ENCODE data around the gene NOCT.
"Not testable (repeated sequence)": the region's sequence is repeated elsewhere in the genome, so short reads cannot be mapped to it uniquely, and the experiment has no call there.

Gene NOCT, protein sequence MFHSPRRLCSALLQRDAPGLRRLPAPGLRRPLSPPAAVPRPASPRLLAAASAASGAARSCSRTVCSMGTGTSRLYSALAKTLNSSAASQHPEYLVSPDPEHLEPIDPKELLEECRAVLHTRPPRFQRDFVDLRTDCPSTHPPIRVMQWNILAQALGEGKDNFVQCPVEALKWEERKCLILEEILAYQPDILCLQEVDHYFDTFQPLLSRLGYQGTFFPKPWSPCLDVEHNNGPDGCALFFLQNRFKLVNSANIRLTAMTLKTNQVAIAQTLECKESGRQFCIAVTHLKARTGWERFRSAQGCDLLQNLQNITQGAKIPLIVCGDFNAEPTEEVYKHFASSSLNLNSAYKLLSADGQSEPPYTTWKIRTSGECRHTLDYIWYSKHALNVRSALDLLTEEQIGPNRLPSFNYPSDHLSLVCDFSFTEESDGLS

DNA sequence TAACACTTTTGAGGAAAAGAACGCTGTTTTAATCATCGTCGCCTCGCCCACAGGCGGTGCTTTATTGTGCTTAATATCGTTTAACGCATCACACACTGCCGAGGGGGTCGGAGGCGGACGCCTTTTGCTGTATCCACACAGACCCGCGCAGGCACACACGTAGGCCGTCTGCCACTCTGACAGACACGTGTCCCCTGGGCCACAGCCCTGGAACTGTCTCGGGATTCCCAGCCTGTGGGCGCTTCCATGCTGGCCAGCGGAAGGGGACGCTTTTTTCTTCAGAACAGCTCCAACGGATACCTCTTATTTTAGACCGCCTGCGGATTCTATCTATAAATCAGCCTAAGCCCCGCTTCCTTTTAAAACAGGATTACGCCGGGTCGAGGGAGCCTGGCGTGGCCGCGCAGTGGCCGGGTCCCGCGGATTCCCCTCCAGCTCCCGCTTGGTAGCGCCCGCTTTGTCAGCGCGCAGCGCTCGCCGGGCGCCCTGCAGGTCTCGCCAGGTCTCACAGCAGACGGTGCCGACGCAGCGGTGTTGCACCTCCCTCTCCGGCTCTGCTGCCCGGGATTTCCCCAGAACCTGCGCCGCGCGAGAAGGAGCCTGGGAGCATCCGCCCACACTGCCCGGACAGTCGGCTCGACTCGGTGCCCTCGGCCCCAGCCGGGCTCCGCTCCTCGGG is at the start of gene NOCT:
Gene NOCT (plus strand): TSS at position 513 of the 679 bp plus-strand sequence. CDS start 201 bp downstream, outside the sequence.
- DNase-seq = peak; percentile 92 to 95

GRCh38 chr4:138967313-138967712 is 48.3 kb upstream of the NOCT start:
- peak; percentile 92 to 98 for DNase-seq

DNA sequence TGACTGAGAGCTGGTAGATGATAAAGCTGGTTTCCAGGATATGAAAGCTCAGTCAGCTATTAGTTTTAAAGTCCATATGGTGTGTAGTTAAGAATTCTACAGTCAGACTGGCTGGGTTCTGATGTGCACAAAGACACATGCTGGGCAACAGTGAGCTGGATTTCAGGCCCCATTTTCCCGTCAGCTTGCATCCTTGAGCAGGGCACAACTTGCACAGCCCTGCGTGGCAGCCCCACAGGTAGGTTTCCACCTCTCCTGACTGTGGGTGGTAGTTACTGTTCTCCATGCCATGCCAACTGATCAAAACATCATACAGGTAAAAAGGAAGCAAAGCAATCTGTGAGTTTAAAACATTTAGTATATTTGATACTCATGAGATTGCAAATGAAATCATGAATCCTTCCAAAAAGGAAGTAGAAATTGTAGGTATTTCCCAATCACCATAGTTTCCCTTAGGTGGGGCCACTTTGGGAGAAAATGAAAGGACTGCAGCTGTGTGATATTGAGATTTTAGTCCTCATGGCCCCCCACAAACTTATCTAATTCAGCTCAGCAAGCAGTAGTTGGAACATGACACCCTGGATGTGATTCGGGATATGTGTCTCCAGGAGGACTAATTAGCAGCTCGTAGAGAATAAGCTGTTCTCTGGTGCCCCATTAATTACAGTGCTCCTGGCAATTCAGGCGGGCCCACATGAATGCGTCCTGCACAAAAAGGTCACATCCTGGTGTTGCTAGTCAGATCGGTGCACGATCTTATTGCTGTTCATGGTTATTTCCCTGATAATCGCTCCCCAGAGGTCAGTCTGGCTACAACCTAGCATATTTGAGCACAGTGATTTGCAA is 42.4 kb upstream of the NOCT start:
- peak; percentile 31 to 58 for DNase-seq

GRCh38 chr4:138975225-138975624 is 40.4 kb upstream of the NOCT start:
- DNase-seq = no peak

DNA sequence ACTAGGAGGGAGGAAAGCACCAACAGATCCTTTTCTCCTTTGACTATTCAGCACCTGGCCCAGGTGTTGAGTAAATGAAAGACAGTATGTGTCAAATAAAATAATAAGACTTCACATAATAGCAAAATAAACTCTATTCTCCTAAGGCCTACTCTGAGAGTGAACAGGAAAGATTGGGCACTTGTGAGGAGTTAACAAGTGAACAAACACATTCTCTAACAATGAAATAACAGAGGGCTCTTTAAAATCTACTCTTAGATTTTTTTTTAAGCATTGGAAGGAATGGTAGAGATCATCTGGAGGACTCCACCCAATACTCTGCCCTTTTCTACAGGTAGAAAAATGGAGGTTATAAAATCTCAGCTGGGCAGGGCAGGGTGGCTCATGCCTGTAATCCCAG is 39.1 kb upstream of the NOCT start:
- DNase-seq = no peak

GRCh38 chr4:138977524-138977923 is 38.1 kb upstream of the NOCT start:
- peak; percentile 73 to 82 for DNase-seq

GRCh38 chr4:138978028-138978585 is 37.5 kb upstream of the NOCT start:
- DNase-seq = no peak

GRCh38 chr4:138978600-138978999 is 37.0 kb upstream of the NOCT start:
- no peak for DNase-seq

- DNase-seq = no peak
These were observed 35.8 kb upstream of the NOCT start for GRCh38 chr4:138979742-138980141.

DNA sequence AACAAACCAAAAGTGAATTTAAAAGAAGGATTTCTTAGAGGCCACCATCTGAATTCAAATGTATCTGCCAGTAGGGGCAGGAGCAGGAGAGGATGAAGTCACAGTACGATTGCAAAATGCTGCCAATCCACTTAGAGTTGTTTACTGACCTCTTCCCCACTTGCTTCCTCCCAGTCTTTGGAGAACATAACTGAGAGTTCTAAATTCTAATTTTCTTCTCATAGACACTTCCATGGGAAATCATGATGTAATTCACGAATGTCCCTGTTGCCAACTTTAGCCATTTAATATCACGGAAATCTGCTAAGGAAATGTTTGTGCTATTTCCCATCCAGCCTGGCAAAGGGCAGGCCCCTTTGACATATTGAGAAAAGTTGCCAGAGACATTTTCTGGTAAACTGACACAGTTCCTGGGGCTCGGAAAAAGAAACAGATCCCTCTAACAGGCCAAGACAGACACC is 33.6 kb upstream of the NOCT start:
- DNase-seq = peak; percentile 89

DNA sequence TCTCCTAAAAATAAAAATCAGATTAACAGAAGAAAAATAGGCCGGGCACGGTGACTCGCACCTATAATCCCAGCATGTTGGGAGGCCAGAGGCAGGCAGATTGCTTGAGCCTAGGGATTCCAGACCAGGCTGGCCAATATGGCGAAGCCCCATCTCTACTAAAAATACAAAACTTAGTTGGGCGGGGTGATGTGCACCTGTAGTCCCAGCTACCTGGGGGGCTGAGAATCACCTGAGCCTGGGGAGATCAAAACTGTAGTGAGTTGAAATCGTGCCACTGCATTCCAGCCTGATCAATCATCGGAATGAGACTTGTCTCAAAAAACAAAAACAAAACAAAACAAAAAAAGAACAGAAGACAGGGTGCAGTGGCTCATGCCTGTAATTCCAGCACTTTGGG is 32.8 kb upstream of the NOCT start:
- DNase-seq = no peak

GRCh38 chr4:138983690-138984089 is 31.9 kb upstream of the NOCT start:
- no peak for DNase-seq

- DNase-seq = no peak
These were observed 30.9 kb upstream of the NOCT start for GRCh38 chr4:138984647-138985046.

GRCh38 chr4:138992676-138993075 is 22.9 kb upstream of the NOCT start:
- DNase-seq = no peak

DNA sequence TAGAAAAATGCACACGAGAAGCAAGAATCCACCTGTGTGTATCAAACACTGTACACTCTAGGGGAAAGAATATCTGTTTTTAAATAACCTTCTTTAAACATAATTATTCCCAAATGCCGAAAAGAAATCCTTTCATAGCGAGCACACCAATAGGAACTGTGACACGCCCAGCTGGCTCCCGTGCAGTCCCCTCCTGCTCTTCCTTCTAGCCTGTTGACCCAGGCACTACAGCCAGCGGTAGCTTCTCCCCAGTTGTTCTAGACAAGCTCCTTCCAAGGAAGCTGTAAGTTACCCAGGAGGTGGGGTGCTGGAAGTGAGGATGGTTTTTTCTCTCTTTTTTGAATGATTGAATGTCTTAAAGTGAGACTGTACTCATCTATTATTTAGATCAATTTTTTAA is 19.5 kb upstream of the NOCT start:
- DNase-seq = no peak

GRCh38 chr4:138999666-139000065 is 15.9 kb upstream of the NOCT start:
- peak; percentile 5 to 43 for DNase-seq

DNA sequence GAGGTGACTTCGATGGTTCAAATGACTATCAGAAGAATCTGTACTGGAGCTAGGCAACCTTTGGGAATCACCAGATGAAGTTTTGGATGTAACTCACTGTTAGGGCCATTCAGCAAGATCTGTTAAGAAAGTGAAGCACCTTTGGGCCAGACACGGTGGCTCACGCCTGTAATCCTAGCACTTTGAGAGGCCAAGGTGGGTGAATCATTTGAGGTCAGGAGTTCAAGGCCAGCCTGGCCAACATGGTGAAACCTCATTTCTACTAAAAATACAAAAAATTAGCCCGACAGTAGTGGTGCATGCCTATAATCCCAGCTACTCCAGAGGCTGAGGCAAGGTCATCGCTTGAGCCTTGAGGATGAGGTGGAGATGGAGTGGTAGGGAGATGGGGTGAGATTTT is 15.4 kb upstream of the NOCT start:
- DNase-seq = not testable (repeated sequence)

- peak; percentile 21 to 49 for DNase-seq
These were observed 14.2 kb upstream of the NOCT start for GRCh38 chr4:139001430-139001829.

DNA sequence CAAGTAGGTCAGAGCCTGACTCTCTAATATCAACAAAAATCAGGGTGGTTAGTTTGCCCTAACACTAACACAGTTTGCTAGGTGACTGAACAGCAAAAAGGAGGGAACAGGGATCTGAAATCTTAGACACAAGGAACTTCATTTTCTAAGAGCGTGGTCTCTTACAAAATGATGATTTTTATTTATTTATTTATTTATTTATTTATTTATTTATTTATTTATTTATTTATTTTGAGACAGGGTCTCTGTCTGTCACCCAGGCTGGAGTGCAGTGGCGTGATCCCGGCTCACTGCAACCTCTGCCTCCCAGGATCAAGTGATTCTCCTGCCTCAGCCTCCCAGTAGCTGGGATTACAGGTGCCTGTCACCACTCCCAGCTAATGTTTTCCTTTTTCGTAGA is 11.9 kb upstream of the NOCT start:
- DNase-seq = not testable (repeated sequence)

DNA sequence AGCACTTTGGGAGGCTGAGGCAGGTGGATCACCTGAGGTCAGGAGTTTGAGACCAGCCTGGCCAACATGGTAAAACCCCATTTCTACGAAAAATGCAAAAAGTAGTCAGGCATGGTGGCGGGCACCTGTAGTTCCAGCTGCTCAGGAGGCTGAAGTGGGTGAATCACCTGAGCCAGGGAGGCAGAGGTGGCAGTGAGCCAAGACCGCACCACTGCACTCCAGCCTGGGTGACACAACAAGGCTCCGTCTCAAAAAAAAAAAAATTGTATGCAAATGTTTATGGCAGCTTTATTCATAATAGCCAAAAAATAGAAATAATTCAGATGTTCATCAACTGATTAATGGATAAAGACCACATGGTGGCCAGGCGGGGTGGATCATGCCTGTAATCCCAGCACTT is 9.8 kb upstream of the NOCT start:
- no peak for DNase-seq

DNA sequence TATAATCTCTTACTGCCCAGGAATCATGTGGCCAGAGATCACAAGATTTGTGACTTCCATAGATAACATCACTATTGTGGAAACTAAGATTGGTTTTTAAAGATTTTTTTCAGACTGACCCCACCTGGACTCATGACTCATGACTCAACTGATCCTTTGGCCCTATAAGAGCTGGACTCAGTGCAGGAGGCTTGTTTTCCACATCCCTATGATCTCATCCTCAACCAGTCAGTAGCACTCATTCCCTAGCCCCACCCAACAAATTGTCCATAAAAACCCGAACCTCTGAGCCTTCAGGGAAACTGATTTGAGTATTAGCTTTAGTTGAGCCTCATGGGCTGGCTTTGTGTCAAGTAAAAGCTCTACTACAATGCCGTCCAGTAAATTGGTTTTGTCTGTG is 7.9 kb upstream of the NOCT start:
- DNase-seq = peak in 1 of 2 donors; percentile 22

DNA sequence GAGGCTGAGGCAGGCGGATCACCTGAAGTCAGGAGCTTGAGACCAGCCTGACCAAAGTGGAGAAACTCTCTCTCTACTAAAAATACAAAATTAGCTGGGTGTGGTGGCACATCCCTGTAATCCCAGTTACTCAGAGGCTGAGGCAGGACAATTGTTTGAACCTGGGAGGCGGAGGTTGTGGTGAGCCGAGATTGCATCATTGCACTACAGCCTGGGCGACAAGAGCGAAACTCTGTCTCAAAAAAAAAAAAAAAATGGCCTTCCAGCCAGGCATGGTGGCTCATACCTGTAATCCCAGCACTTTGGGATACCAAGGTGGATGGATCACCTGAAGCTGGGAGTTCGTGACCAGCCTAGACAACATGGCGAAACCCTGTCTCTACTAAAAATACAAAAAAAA is 7.3 kb upstream of the NOCT start:
- not testable (repeated sequence) for DNase-seq

DNA sequence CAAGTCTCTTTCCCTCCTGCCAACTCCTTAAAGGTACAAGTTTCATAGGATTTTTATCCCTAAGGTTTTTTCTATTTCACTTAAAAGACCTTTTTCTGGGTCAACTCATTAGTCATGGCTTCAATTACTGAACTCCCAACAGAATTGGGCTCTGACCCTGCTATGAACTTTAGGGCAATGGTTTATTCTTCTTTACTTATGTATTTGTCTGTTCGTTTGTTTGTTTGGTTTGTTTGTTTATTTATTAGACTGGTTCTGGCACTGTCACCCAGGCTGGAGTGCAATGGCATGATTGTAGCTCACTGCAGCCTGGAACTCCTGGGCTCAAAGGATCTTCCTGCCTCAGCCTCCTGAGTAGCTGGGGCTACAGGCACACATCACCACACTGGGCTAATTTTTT is 5.9 kb upstream of the NOCT start:
- no peak for DNase-seq
